Activated CD4-positive, alpha-beta T cell treated with anti-CD3 and anti-CD28 coated beads, Interleukin-2, Interleukin-4, amounts not matched to agents 100 ng/mL and 50 ng/mL, durations not matched to agents 16 hours and 8 hours (primary cell): Measurements from ENCODE around the gene TTLL5.

Source experiments
- DNase-seq: peaks from one replicate; pipeline ENCODE4 v3.0.0-alpha.2; 2020; ENCODE audit warnings: low spot score

The TTLL5 gene

DNA sequence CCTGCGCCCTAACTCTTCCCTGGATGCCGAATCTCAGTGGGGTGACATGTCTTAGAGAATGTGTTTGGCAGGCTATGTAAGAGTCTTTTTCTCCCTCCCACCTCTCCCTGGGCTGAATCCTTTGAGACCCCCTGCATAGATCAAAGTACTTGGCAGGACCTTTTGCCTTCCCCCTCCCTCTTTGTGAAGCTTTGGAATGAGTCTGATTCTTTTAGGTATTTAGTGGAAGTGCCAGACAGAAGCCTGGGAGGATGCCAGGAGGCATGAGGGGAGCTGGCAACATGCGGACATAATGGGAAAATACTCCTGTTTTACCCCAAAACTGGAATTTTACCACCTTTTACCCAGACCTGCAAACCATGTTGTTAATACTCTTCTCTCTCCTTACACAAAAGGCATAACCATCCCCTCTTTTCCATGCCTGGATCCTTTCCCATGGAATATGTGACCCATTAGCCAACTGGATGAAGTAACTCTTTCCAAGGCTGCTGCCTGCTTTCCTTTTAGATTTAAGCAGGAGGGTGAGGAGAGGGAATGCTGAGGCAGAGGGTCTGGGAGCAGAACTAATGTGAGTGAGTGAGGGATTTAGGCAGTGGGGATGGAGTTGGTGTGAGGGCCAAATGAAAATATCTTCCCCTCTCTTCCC lies 41.7 kb downstream of the TTLL5 start:
- no peak for DNase-seq

DNA sequence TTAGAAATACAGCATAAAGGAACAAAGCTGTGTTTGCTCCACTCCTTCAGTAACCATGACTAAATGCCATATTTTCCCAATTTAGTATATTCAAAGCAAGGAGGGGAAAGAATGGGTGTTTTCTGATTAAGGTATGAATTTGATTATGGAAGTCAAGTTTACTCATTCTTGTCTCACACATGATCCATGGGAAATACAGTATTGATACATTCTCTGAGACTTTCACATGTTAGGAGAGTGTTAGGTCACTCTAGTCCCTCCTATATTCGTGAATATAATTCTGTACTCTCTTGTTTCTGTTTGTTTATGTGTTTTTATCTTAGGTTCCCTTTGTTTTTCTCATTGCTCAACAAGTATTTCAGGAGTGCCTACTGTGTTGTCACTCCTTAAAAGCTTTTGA lies 42.4 kb downstream of the TTLL5 start:
- DNase-seq: no peak

DNA sequence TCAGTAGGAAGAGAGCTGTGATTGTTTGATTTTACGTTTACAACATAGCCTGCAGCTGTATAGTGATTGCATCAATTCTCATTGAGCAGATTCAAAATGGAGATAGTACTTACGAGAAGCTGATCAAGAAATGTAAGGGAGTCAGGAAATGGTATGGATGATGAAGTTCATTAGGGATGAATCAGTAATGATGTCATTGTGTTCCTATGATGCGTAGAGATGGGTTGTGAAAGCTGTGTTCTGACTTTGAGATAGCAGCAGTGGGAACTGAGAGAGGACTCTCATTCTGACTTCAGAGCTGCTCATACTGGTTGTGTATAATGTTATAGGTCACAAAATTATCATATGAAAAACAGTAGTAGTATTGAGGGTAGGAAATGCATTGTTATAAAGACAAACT lies 44.0 kb downstream of the TTLL5 start:
- DNase-seq: peak; percentile 7

DNA sequence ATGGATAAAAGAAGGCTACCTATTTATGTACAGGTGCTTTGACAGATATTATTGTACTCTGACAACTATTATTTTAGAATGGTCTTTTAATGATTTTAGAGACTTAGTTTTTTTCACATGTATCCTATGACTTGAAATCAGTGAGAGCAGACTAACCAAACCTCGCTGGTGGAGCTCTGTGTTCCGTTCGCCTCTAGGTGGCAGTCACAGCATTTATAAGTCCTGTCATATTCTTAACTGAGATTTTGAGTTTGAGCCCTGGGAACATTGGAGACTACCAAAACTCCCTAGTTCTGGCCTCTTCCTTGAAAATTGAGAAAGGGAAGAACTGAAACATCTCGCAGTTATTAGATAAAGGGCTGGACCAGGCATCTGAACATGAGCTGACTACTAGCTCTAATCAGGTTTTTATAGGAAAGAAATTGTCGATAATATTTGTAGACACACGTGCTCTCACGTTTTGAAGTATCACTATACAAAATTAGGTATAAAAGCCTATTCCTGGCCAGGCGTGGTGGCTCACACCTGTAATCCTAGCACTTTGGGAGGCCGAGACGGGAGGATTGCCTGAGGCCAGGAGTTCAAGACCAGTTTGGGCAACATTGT lies 48.3 kb downstream of the TTLL5 start:
- peak; percentile 65 for DNase-seq

DNA sequence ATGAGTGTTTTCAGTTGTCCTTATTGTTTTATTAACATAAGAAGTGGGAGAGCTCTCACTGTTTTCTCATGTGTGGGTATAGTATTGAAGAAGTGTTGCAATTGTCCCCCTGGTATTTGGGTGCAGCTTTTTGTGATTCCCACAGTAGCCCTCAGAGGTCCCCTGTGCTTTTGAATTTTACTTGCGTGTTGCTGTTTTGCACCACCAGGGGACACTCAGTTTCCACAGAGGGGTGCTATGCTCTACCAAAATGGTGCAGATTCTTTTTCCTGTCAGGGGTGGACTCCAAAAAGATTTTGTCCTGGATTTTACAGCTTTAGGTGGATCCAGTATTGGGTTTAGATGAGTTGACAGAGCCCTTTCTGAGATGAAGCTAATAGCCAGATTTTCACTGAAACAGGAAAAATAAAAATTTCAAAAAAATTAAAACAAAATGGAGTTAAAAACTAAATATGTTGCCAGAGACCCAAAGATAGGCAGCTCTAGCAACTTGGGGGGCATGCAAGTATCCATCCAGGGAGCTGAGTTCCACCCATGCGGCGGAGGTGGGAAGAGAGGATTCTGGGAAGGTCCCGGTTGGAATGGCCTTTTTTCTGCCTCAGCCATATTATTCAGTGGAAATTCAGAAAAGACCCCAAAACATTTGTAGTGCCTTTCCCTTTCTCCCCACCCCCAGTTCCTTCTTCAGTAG lies 50.2 kb downstream of the TTLL5 start:
- peak; percentile 24 for DNase-seq

DNA sequence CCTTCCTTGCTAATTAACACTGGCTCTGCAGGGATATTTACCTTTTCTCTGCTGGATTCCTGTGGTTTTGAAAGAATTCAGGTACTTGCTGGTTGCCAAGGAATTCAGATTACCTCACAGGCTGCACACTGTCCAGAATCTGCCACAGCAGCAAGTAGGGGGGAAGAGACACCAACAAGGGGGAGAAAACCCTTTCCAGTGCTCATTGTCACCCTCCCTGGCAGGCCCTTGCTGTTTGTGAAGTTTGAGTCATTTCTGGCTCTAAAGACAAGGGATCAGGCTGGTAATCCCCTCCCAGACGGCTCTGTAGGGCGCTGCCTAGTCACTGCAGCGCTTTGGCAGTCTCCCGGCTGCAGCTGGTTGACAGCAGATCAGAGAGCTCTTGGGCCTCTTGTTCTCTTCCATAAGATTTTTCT lies 50.8 kb downstream of the TTLL5 start:
- peak; percentile 40 for DNase-seq

DNA sequence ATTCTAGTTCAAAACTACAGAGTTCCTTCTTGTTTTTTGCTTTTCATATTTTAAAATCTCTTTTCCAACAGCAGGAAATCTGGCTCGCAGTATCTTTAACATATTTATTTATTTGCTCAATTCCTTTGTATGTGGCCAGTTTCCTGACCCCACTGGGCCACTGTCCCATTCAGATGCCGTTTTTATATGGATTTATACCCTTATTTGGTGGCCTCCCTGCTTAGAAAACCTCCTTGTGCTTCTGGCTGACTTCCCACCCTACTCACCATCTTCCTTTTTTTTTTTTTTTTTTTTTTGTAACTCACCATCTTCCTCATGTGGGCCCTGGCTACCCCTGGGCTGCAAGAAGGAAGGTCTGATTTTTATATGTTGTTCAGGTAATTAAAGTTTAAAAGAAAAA lies 53.9 kb downstream of the TTLL5 start:
- DNase-seq: no peak

DNA sequence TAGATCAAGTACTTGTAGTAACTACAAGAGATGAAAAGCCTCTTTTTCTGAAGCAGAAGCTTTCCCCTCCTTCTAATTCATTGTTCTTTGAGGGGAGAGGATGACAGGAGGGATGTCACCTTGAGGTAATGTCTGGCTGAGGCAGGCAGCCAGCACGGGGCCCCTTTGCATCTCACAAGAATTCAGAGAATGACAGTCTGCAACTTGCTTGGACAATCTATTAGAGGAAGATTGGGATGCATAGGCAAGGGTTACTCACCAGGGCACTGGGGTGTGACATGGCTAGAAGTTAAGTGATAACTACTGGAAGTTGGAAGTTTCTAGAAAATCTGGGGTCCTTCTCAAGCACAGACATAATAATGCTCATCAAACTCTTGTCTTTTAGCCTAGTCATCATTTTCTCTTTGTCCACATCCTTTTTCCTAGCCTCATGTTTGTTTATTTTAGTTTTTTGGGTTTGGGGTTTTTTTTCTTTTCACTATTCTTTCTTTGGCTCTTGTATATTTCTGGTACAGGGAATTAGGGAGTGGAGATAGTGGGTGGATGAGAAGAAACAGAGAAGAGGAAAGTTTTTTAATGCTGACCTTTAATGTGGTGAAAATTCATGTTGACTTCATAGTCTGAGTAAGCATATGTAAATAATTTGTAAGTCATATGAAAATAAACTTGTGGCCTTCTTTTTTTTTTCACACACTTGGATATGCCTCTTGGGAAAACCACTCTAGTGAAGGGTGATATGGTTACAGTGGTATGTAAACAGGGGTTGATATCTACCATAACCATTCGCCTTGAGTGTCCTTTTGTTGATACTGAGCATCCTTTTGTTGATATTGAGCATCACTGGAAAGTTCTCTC lies 55.1 kb downstream of the TTLL5 start:
- DNase-seq: no peak

DNA sequence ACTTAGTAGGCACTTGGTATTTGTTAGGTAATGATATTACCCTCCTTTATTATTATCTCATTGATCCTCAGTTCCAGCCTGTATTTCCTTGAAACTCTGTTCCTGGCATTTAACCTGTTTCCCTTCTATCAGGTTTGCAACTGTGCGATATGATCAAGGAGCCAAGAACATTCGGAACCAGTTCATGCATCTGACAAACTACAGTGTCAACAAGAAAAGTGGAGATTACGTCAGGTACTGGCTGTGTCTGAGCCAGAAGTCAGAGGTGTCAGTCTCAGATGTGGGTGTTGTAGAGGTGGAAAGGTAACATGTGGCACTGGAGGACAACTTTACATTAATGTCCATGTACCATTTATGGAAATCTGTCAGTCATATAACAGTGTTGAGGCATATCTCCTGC lies 56.7 kb downstream of the TTLL5 start:
- no peak for DNase-seq

DNA sequence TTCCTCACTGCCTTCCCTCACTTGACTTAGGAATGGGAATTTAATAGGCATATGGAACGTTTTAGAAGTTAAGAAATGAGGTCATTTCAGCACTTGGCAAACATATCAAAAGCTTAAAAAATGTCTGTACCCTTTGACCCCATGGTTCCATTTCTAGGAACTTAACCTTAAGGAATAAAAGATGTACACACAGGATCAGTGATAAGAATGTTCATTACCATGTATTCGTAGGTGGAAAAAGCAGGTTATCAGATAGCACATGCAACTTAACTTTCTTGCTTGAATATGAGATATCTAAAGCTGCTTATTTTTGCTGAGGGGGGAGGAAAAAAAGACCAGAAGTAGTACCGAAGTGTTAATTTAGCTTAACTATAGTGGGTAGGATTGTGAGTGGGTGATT lies 57.2 kb downstream of the TTLL5 start:
- no peak for DNase-seq

DNA sequence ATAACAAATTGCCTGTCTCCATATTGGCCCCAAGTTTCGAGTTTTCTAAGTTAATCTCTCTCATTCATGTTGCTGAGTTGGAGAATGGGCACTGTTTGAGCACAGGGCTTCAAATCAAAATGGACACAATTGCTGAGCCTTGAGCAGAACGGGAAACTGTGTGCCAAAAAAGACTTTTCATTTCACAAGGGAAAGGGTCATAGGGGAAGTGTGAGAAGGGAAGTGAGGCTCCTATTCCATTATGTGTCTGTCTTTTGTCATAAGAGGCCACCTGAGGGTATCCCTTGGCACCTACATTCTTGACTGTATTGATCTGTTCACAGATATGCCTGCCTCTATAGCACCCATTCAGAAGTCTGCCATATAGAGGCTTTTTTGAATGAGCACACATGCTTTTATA lies 59.1 kb downstream of the TTLL5 start:
- DNase-seq: no peak

DNA sequence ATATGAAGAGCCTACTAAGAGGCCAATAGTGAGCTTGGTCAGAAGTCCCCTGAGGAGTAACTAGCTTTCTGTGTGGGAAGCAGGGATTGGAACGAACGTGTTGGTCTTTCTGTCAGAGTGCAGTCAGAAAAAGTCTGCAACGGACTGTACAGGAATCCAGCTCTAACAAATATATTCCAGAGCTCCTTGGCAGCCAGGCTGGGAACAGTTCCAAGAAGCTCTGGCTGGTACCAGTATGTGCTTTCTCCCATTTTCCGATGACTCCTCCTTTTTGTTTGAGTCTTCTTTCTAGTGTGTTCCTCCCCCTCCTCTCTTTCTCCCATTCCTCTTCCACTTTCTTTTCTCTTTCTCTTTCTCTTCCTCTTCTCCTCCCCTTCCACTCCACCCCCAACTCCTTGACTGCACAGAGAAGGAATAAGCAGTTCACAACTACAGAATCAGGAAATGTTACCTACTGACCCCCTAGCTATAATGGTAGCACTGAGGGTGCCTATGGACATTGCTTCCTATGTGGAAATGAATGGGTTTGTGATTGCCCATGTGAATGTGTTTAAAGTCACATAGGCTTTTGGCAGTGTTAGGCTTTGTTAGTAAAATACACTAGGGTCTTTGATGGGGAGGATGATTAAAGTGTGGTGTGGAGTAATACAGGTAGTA lies 59.9 kb downstream of the TTLL5 start:
- no peak for DNase-seq

DNA sequence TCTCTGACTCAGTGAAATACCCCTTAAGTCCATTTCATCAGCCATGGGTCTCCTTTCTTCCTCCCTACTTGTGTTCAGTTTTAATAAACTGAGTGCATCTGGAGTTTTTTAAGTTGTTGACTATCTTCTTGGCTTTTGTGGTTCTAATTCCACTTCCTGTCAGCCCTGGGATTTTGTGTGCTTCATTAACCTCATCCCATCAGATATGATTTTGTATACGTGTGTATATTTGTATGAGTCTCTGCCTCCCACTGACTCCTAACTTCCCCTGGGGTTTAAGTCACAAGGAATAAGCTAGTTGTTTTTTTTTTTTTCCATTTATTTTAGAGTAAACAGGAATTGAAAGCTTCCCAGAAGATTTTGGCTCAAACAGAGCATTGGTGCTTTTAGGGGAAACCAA lies 62.7 kb downstream of the TTLL5 start:
- no peak for DNase-seq

DNA sequence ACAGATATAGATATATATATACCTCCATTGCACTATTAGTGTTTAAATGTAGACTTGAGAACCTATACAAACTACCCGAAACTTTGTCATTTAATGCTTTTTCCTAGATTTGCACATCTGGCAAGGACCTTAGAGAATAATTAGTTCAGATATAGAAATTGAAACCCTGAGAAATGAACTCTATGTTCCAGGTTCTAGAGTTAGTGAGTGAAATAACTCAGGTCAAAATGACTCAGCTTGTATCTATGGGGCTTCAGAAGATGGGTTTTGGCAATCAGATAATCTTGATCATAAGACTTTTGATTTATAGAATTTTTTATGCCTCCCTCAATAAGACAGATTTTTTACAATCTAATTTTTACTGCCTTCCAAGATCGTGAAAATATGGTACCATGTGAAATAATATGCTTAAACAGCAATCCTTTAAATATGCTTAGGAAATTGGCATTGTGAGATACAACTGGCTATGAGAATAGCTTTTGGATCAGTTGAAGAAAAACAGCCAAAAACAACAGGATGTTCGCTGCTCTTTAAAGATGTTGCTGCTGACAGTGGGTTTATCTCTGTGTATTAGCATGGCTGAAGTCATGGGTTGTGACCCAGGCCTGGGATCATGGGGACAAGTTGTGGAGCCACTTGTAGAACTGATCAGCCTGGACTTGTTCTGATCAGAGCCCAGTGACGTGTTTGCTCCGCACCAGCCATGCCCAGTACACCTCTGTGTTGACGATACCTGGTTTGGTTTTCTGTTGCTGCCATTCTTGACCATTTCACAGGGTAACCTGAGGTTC lies 63.6 kb downstream of the TTLL5 start:
- peak; percentile 54 for DNase-seq

DNA sequence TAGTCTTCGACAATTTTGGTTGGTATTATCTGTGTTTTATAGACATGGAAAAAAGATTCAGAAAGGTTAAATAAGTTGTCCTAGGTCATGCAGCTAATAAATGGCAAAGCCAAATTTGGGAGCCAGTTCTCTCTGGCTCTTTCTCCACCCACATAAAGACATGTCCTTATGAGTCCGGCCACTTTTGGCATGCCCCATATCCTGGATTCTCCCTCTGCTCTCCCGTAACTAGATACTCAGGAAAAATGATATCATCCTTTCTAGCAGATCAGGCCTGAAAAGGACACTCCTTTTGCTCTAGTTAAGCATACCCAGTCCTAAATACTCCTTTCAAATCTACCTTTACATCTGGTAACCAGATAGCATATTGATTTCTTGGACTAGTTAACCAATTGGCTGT lies 64.4 kb downstream of the TTLL5 start:
- no peak for DNase-seq

DNA sequence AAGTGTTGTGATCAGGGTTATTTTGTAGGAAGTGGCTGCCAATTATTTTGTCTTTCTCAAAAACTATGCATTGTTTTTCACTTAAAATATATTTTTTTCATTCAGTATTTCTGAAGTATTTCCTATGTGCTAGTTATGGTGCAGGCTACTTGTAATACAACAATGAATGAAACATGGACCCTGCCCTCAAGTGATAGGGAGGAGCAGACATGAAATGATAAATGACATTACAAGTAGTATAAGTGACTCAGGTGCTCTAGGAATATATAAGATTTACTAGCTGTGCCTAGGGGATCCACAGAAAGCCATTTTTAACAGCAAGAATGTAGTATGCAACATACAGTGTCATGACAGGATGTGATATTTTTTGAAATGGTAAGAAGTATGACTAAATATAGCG lies 65.3 kb downstream of the TTLL5 start:
- DNase-seq: no peak

DNA sequence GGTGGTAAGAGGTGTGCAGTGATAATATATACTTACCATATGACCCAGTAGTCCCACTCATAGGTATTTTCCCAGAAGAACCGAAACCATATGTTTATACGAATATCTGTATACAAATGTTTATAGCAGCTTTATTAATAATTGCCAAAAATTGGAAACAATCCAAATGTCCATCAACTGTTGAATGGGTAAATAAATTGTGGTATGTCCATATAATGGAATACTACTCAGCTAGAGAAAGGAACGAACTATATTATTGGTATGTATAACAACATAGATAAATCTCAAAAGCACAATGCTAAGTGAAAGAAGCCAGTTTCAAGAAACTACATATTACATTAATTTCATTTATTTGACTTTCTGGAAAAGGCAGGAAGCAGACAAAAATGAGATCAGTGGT lies 66.1 kb downstream of the TTLL5 start:
- no peak for DNase-seq

DNA sequence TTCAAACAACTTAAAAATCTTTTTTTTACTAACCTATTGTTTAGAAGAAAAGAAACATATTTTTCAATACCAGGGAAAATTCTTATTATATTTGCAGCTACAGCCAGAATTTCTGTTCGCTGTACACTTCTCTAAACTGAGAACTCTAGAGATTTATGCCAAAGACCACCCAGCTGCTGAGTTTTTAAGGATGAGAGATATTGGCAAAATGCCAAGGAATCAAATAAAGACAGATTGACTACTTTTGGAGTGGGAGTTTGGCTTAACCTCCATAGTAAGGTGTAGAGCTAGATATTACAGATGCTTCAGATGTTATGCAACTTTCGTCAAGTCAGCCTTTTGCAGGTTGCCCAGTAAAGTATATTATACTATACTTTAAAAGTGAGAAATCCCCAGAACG lies 71.8 kb downstream of the TTLL5 start:
- no peak for DNase-seq

DNA sequence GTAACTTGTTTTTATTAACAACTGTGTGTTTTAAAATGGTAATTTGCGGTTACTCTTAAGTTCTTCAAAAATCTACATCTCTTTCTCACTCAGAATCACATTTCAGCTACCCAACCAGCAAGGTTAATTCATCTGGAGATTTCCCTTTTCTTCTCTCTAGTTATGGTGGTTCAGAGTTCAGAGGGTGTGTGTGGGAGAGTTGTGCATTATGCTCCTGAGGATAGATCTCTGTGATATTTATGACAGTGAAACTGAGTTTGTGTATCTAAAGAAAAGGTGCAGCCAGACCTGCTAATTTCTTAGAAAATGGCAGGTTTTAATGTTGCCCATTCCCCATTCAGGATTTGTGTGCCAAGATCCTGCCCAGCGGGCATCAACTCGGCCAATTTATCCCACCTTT lies 73.8 kb downstream of the TTLL5 start:
- DNase-seq: no peak

DNA sequence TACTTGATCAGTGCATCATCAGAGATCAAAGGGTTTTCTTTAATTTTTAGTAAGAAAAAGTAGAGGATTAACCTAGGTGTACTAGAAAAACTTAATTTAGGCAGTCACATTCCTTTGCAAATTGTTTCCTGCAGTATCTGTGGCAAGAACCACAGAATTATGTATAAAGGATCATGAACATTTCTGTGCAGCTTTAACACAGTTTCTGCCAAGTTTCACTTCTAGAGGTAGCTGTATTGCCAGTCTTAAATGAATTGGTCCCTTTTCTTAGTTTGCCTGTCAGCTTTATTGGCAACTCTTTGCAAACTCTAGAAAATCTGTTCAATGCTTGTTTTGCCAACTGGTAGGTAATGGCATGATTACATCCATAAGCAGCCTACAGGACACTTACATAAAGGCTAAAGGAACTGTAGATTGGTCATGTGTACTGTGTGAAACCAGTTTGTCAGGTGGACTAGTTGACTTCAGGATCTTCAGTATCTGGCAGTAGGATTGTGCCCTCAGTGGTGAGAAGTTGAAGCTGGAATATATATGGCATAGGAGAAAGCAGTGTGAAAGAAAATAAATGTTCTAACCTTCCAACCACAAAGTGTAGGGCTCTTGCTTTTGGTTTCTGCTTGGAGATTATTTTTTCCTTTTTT lies 75.9 kb downstream of the TTLL5 start:
- DNase-seq: no peak

DNA sequence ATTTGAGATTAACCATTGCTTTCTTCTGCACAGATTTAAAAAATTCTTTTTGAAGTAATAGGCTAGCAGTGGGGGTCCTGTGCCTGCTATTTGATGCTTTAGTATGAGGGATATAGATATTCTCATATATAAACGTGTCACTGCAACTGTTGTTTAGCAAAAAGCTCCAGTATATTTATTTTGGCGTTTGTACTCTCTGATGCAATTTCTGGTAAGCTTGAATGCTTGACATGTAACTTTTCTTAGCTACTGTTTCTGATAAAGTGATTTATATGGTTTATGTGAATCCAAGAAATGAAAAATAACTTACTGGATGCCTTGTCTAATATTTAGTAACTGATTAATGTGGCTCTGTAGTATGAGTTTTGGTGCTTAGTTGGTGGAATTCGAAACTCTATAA lies 77.1 kb downstream of the TTLL5 start:
- DNase-seq: no peak
